ENCODE results near the gene KCTD11.
"Not testable (repeated sequence)": the region's sequence is repeated elsewhere in the genome, so short reads cannot be mapped to it uniquely, and the experiment has no call there.

Gene KCTD11

DNA sequence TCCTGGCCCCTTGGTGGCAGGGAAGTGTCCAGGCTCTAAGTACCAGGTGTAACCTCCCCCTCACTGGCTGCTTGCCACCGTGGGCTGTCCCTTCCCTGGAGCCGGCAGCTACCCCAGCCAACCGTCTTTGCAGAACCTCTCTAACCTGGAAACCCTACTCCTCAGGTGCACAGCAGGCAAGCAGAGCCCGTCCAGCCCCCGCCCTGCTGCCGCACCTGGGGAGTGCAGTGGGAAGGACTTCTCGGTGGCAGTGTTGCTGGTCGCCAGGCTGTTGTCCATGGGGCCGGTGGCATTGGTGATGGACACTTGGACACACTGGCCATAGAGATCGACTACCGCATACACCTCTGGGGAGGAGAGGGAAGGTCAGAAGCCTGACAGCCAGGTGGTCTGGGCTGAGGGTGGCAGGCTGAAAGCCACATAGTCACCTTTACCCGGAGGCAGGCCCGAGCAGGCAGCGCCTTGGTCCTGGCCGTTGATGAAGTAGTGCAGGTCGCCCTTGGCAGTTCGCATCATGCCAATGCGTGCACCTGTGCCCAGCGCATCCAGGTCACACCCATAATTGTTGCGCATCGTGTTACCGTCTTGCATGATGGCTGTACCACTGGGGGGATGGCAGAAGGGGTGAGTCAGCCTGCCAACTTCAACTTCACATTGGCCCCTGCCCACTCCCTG lies 29.3 kb upstream of the KCTD11 start:
- no peak for DNase-seq (ENCODE audit: low read depth in 3 of 3)

DNA sequence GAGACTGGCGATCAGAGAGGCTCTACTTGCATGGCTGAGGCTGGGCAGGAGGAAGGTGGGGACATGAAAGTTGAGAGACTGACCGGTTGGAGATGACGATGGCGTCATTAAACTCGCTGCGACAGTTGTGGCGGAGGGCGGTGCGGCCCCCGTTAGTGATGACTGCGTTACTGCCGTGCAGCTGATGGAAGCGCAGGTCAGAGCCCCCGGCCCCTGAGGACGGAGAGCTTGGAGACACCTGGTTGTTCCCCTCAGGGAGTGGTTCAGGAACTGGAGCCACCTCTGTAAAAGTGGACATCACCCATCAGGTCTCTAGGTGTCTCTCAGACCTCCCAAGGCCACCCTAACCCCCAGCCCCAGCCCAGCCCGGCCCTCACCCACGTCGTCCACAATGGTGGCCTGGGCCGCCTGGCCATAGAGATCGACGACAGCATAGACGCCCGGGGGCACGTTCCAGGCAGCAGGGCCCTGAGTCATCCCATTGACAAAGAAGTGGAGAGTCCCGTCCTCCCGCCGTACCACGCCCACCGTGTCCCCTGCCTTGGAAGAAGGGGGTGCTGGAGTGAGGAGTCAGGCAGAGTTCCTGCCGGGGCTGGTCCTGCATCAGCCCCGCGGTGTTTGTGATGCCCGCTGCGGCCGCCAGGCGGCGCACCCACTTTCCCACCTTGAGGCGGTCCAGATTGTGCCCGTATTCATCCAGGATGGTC lies 28.1 kb upstream of the KCTD11 start:
- DNase-seq (ENCODE audit: low read depth in 3 of 3): peak; percentile 36 to 50 (median 42)

DNA sequence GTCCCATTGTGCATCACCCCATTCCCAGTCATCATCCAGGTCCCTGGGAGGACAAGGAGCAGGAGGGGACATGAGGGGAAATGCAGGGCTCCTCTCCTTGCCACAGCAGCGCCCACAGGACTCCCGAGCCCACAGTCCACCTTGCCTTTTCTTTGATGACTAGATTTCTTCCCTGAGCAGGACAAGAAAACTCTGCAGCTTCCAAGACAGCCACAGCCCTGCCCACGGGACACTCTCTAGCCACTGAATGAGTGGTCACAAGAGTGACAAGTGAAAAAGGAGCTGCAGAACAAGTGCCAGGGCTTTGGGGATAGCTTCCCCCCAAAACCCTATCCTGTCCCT lies 27.6 kb upstream of the KCTD11 start:
- no peak for DNase-seq (ENCODE audit: low read depth in 3 of 3)

DNA sequence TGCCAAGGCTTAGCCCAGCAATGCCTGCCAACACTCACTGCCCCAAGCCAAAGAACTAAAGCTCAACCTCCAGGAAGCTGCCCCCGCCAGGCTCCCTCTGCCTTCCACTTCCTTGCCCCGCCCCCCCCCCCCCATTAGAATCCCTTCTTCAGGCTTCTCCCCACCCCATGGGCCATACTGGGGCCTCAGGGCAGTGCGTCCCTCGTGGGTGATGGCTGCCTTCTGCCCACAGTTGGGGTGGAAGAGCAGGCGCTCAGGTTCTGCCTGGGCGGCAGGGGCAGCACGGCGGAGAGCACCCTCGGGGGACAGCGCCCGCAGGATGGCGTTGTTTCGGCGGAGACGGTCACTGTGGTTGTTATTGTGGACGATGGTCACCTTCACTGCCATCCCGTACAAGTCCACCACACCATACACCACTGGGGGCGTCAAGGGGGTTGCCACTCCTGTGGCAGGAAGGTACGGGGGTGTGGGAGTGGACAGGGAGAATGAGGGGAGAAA lies 26.9 kb upstream of the KCTD11 start:
- DNase-seq (ENCODE audit: low read depth in 3 of 3): no peak

DNA sequence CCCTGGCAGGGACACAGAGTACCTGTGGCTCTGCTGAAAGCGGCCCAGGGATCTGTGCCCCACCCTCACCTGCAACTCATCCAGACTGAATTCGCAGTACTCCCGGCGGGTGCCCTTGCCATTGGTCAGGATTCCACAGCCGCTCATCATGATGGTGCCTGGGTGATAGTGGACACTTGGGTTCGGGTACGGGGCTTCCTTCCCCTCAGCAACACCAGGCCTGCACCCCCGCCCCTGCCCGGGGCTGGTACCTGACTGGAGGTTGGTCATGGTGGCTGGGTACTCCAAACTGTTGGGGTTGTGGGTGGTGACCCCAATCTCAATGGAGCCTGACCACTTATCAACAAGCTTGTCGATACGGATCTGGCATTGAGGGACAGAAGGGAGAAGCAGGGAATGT lies 25.8 kb upstream of the KCTD11 start:
- no peak for DNase-seq (ENCODE audit: low read depth in 3 of 3)

DNA sequence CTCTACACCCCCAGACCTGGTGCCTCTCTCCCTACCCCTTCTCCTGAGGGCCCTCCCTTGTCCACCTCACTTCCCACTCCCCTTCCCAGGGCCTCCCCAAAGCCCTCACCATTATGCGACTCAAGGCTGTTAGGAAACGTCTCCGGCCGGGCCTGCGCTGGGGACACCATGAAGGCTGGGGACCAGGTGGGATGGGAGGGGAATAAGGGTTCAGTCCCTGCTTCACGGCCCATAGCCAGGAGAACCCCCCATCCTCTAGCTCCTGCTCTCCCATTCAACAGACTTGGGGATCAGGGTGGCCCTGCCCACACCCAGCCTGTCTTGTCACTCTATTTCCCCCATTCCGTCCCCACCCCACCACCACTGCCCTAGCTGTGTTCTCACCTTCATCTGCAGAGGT lies 24.9 kb upstream of the KCTD11 start:
- no peak for DNase-seq (ENCODE audit: low read depth in 3 of 3)

DNA sequence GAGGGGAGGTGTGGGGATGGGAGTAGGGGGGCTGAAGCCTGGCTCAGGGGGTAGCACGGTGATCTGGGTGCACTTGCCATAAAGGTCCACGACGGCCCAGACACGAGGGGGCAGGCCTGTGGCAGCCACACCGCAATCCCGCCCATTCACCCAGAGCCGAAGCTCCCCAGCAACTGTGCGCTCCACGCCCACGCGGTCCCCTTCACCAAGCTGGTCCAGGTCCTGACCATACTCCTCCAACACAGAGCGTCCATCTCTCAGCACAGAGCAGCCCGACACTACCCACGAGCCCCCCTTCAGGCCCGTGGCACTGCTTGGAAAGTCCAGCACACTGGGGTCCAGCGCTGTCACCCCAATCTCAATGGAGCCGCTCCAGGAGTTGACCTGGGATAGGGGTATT lies 24.5 kb upstream of the KCTD11 start:
- DNase-seq (ENCODE audit: low read depth in 3 of 3): no peak

DNA sequence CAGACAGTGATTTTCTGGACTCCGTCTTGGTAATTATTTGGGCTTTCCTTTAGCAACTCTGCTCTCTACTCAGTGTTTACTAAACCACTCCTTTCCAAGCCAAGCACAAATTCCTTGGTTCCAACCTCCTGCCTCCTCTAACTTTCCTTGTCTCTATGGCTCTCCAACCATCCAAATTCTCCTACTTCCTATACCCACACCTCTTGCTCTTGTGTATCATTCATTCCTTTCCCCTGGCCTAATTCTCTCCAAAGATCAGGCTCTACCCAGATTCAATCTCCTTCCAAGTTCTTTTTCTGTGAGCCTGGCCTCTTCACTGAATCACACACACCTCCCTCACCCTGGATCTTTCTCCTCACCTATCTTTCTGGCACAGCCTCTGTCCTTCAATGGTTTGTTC lies 24.0 kb upstream of the KCTD11 start:
- no peak for DNase-seq (ENCODE audit: low read depth in 3 of 3)

DNA sequence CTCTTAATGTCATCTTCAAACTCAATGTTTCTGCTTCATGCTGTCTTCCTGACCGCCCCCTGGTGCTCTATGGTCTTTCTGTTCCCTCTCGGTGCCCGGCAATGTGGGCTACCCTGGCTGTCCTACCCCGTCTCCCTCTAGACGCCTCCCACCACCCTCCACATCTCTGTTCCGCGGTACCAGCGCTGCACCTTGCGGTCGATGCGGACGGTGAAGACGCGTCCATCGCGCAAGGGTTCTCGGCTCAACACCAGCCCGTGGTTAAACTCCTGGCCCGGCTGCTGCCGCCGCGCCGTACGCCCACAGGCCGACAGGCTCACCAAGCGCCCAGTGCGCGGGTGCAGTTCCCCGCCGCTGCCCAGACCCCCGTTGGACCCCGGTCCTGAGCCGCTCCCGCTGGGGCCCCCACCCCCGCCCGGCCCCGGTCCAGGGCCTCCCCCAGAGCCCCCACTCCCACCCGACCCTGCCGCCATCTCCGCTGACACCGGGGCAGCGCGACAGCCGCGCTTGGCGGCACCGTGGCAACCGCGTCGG lies 23.1 kb upstream of the KCTD11 start, which contains the start of gene NEURL4:
TSS of gene NEURL4 (minus strand) at position 496 of the 534 bp plus-strand sequence. CDS start at position 473, 23 bp downstream.
- DNase-seq (ENCODE audit: low read depth in 3 of 3): no peak

DNA sequence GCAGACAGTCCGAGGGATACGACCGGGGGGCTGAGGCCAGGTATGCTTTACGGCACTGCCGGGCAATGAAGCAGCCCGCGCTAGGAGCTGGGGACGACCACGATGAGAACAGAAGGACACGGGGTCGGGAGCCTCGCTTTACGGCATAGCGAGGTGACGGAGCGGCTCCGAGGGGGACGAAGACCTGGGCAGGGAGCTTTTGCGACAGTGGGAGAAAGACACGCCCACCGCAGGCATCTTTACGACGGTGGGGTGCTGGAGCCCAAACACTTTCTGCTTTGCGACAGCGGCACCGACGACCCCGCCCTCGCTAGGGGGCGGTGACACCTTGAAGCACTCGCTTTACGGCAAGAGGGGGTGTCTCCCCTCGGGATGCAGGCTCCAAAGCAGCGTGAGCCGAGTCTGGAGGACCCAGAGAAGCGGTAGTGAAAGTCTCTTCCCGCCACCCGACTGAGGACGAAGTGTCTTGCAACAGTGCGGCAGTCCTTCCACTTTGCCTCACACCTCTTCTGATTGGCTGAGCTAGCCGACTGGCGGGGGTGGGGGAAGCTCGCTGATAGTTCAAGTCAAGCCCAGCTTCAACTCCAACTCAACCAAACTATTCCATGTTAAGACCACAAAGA lies 22.5 kb upstream of the KCTD11 start:
- peak; percentile 90 to 92 (median 92) for DNase-seq (ENCODE audit: low read depth in 3 of 3)

DNA sequence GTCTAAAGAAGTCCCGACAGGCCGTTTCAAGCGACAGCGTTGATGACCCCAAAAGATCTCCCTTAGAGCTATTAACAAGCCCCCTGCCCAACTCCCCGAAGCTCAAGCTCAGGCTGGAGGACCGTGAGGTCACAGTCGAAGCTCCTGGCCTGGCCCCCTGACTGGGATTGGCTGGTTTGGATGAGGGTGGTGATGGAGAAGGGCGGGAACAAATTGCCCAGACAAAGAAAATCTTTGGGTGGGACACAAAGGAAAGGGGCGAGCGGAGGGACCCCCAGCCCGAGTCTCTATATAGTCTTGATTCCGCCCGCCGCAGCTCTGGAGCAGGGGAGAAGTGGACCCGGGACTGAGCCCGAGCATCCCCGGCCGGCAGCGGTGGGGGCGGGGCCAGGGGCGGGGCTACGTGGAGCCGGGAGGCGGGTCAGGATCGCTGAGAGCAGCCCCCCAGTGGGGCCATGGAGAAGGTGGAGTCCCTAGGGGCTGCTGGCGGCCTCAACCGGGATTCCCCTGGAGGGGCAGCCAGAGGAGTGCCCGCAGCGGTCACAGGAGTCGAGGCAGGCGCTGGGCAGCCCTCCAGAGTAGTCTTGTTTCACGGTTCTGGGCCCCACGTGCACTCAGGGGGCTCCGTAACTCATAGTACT lies 21.8 kb upstream of the KCTD11 start:
- peak; percentile 57 to 65 (median 61) for DNase-seq (ENCODE audit: low read depth in 3 of 3)

DNA sequence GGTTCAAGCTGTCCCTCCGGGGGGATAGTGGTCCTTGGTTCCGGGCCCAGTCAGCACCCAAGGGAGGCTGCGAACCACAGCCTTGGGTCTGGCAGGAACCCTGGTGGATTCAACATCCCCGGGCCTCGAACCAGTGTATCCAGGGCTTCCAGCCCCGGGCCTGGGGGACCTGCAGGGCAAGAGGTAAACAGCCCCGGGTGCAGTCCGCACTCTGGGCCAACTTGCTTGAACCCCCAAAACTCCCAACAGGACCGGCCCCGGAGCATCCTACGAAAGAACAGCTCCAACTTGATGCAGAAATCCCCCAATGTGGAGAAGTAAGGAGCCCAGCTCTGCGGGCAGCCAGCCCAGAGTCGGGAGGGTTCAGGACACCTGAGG lies 21.3 kb upstream of the KCTD11 start:
- DNase-seq (ENCODE audit: low read depth in 3 of 3): no peak

DNA sequence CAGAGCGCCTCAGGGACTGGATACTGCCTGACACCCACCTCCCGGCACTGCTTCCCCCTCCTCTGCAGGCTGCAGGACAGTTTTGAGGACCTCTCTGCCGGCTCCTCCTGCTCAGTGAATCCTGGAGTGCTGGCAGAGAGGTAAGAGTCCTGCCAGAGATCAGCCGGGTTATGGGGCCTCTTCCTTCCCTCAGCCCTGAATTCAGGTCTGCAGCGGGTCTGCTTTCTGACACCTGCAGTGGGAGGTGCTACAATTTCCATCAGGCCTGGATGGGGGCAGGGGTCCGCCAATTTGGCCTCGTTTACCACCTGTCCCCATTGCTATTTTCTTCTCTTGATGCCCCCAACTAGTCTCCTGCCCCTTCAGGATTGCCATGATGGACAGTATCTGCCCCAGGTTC lies 19.9 kb upstream of the KCTD11 start:
- no peak for DNase-seq (ENCODE audit: low read depth in 3 of 3)

DNA sequence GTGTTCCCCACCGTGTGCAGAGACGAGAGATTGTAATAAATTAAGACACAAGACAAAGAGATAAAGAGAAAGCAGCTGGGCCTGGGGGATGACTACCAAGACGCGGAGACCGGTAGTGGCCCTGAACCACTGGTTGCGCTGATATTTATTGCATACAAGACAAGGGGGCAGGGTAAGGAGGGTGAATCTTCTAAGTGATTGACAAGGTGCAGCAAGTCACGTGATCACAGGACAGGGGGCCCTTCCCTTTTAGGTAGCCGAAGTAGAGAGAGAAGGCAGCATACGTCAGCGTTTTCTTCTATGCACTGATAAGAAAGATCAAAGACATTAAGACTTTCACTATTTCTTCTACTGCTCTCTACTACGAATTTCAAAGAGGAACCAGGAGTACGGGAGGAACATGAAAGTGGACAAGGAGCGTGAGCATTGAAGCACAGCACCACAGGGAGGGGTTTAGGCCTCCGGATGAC lies 19.3 kb upstream of the KCTD11 start:
- DNase-seq (ENCODE audit: low read depth in 3 of 3): not testable (repeated sequence)

DNA sequence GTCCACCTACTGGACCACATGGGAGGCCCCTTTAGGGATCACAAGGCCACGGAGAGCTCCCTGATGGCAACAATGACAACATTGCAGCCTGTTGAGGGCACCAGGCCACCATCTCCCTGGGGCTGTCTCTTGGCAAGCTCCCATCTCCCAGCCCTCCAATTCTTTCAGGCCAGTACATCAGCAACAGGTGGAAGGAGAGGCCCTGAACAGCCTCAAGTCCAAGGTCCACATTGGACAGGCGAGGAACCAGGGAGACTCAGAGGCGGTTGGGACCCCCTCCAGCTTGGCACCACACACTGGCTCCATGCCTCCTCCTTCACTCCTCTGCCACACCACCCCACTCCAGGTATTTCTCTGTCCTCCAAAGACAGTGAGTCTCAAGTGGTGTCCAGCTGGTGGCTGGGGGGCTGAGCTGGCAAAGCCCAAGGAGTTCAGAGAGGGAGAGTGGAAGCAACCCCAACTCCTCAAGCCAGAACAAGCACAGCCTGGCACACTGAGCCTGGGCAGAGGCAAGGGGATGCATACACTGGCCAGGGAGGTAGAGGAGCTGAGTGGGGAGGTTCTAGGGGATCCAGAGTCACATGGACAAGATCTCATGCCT lies 16.9 kb upstream of the KCTD11 start:
- DNase-seq (ENCODE audit: low read depth in 3 of 3): no peak

DNA sequence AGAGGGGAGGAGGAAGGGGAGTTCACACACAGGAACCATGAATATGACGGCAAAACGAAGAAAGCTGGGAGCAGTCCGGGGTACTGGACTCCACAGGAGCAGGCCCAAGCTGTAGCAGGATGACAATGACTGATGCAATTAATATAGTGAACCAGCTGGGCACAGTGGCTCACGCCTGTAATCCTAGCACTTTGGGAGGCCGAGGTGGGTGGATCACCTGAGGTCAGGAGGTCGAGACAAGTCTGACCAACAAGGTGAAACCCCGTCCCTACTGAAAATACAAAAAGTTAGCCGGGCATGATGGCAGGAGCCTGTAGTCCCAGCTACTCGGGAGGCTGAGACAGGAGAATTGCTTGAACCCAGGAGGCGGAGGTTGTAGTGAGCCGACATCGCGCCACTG lies 16.2 kb upstream of the KCTD11 start:
- not testable (repeated sequence) for DNase-seq (ENCODE audit: low read depth in 3 of 3)

DNA sequence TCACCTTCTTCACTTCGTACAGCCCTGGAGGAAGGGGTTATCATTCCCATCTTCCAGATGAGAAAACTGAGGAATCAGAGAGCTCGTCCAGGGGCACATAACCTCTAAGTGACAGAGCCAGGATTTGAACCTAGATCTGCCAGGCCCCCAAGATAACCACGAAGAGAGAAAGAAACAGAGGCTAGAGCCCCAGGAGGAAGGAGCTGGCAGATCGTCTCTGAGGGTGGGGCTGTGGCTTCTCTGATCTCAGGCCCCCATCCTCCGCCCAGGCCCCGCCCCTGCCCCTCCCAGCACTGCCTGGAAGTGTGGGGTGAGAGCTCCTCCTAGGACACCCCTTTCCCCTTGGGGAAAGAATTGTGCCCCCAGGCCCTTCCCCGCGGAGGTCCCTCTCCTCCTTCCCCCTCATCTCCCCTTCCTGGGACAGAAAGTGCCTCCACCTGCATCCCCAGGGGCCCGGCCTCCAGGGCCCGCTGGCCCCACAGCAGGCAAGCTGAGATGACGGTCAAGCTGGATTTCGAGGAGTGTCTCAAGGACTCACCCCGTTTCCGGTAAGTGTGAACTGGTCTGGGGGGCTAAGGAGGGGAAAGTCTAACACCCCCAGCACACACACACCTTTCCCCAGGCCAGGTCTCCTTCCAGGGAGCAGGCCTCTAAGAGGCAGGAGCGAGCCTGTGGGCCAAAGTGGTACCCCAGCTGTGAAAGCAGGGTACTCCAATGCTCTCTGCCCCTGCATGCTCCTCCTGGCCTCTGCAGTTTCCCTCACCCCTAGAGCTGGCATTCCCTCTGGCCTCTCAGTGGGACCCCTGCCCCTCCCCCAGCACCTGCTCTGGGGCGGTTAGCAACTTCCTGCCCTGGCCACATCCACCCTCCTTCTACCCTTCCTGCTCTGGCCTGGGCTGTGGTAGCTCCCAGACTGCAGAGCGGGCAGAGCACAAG lies 15.5 kb upstream of the KCTD11 start, which contains the start of gene ACAP1:
TSS of gene ACAP1 (plus strand) at position 290 of the 936 bp plus-strand sequence. CDS start at position 496, 206 bp downstream.
- peak; percentile 74 to 78 (median 75) for DNase-seq (ENCODE audit: low read depth in 3 of 3)

DNA sequence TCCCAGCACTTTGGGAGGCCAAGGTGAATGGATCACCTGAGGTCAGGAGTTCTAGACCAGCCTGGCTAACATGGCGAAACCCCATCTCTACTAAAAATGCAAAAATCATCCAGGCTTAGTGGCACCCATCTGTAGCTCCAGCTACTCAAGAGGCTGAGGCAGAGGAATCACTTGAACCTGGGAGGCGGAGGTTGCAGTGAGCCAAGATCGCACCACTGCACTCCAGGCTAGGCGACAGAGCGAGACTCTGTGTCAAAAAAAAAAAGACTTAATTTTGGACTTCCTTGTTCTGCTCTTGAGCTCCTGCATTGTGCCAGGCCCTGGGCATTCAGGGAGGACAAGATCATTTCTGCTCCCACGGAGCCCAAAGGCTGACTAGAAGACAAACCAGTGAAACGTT lies 14.4 kb upstream of the KCTD11 start:
- DNase-seq (ENCODE audit: low read depth in 3 of 3): not testable (repeated sequence)

DNA sequence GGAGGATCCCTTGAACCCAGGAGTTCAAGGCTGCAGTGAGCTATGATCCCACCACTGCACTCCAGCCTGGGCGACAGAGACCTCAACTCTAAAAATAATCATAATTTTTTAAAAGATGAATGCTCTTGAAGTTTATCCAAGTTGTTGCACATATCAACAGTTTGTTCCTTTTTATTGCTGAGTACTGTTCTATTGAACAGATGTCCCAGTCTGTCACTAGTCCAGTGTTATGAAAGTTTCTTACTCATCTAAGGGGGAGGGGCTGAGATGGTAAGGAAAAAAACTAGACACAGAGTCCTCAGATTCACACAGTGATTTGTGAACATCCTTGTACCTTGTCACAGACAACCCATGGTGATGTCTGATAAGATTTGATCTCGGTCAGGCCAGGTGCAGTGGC lies 11.8 kb upstream of the KCTD11 start:
- DNase-seq (ENCODE audit: low read depth in 3 of 3): no peak

DNA sequence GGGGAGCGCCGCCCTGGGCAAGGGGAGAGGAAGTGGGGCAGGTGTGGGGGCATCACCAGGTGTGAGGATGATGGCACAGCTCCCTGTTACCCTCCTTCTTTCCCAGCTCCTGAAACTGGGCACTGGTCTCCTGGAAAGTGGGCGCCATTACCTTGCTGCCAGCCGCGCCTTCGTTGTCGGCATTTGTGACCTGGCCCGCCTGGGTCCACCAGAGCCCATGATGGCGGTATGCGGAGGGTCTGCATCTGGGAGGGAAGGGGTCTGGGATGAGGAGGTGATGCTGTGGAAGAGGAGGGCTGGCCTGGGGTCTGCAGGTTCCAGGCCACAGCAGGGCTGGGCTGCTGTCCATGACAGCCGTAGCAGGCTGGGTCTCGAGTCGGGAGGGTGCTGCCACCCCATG lies 10.1 kb upstream of the KCTD11 start:
- DNase-seq (ENCODE audit: low read depth in 3 of 3): no peak

All from stimulated activated CD4-positive, alpha-beta T cell treated with anti-CD3 and anti-CD28 coated beads, TNF-alpha, amount 100 ng/mL, for 4 hours (primary cell).